NCI-H748 (cell line): ENCODE data around the gene FLII.
A peak's percentile ranks its signal among the peaks of the same experiment; 100 is the strongest.

Source experiments
- DNase-seq: peaks from one replicate; lab custom pipeline; 2025; ENCODE audit not compliant: unreplicated experiment; lab: John Stamatoyannopoulos, UW

FLII gene

DNA sequence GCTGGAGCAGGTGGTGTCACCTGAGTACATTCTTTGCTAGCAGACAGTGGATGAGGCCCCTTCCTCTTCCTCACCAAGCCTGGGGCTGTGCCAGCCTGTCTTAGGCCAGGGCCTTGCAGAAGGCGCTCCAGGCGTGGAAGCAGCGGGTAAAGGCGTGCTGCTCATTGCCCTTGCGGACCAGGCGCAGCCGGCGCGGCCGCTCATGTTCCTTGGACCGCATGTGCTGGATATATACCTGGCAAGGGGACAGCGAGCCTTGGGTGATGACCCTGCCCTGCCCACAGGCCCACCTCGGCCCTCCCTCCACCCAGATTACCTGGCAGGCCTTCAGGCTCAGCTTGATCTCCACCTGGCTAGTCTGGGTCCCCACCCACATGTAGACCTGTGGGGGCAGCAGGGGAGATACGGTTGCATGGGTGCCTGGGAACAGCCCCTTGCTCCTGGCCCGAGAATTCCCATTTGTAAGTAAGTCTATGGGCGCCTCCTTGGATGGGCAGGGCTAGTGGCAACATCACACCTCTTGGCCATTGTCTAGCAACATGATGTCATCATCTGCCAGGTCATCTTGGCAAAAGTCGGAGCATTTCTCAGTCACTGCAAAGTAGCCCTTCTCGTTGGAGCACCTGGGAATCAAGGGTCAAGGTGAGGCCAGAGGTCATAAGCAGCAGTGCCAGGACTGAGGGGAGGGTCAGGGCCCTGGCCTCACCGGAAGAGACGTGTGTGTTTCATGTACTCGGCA, 13.3 kb downstream of the FLII start:
- DNase-seq: no peak

- DNase-seq: no peak
Measured at GRCh38 chr17:18241229-18241871, 17.2 kb downstream of the FLII start.

GRCh38 chr17:18240449-18240848, 18.1 kb downstream of the FLII start:
- no peak for DNase-seq

DNA sequence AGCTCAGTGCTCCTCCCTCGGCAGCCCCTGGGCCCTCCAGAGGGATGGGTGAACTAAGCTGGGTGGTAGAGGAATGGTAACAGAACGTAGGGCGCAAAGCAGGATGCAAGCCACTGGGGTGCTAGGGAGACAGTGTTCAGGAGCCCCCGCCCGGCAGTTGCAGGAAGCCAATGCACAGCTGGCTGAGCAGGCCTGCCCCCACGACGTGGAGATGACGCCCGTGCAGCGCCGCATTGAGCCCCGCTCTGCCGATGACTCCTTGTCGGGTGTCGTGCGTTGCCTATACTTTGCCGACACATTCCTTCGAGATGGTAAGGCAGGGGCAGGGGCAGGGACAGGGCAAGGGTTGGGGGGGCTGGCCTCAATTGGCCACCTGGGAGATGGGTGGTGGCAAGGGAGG, 20.2 kb downstream of the FLII start:
- no peak for DNase-seq

GRCh38 chr17:18237461-18237860, 21.1 kb downstream of the FLII start:
- DNase-seq: no peak

- no peak for DNase-seq
Measured at GRCh38 chr17:18236494-18236893, 22.0 kb downstream of the FLII start.

DNA sequence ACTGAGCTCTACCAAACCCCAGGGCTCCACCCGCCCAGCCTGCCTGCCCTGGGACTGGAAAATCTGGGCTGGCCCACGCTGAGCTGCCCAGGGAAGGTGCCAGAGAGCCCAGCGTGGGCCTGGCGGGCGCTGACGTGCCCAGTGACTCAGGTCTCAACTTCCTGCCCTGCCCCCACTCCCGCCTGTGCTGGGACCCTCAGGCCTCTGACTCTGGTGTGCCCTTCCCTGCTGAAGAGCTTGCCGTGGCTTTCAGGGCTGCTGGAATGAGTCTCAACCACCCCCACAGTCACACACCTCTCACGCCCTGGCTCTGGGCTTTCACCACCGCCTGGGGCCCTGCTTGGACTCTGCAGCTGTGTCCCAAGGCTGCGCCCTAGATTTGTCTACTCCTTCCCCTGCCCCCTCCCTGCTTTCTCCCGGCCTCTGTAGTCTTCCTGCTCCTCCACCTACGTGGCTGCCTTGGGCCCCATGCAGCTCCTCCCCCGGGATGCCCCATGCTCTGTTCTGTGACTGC, 22.7 kb downstream of the FLII start:
- no peak for DNase-seq

GRCh38 chr17:18234853-18235380, 23.6 kb downstream of the FLII start:
- no peak for DNase-seq

- no peak for DNase-seq
Measured at GRCh38 chr17:18233803-18234518, 24.6 kb downstream of the FLII start.

DNA sequence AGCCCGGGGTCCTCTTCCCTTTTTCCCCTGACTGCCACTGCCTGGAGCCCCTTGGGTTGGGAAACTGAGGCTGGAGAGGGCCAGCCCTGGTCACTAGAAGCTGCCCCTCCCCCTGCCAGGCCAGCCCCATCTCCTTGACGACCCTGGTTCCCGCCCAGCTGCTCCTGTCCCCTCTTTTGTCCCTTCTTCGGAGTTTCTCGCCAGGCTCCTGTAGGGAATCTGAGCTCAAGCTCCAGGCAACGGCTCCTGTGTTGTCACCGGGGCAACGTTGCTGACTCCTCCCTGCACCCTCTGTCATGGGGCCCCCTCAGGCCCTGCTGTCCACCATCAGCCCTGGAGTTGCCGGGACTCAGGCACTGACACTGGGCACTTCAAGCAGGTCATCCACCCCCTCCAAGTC, 27.4 kb downstream of the FLII start:
- DNase-seq: no peak

- no peak for DNase-seq
Measured at GRCh38 chr17:18230288-18231141, 28.0 kb downstream of the FLII start.

GRCh38 chr17:18229771-18230170, 28.8 kb downstream of the FLII start:
- no peak for DNase-seq

DNA sequence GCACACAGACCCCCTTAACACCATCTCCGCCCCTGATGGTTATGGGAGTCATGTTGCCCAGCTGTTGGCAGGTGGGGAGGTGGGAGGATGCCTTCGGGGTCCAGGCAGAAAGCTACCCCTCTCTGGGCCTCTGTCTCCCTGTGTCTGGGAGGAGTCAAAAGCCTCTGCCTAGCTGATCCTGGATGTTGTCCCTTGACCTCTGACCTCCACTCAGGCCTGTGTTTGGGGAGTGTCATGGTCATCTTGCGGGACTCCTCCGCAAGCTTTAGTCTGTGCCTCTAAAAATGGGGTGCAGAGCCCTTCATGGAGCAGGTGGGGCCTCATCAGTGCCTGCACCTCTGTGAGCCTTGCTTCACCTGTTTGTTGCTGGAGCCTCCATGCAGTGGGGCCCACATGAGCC, 29.3 kb downstream of the FLII start:
- DNase-seq: no peak

DNA sequence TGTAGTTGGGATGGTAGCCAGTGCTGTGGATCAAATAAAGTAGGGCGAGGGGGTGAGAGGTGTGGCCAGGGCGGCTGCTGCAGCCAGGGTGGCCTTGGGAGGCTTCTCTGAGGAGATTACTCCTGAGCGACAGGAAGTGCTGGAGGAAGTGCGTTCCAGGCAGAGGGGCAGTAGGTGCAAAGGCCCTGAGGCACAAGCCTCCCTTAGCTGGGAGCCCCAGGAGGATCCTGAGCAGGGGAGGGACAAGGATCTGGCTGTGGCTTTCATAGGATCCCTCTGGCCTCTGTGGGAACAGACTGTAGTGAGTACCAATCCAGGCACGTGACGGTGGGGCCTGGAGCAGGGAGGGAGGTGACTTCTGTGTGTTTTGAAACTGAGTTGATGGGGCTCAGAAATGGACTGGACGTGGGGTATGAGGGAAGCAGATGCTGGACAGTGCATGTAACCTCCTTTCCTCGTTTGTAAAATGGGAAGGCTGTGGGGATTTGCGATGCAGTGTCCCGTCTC, 30.3 kb downstream of the FLII start:
- no peak for DNase-seq

DNA sequence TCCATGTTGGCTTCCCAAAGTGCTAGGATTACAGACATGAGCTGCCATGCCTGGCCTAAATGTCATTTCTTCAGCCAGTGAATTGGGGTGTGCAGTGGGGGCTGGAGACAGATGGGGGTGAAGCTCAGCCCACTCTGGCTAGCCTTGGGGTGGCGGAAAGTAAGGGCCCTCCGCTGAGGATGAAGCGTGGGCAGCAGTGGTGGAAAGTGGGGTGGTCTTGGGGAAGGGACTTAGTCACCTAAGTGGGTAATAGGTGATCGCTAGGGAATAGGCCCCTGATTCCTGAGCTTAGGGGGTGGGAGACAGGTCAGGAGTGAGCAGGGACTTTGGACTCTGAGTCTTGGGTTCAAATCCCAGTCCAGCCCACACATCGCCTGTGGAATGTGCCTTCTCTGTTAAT, 30.9 kb downstream of the FLII start:
- no peak for DNase-seq

GRCh38 chr17:18226284-18226945, 32.1 kb downstream of the FLII start:
- DNase-seq: no peak

DNA sequence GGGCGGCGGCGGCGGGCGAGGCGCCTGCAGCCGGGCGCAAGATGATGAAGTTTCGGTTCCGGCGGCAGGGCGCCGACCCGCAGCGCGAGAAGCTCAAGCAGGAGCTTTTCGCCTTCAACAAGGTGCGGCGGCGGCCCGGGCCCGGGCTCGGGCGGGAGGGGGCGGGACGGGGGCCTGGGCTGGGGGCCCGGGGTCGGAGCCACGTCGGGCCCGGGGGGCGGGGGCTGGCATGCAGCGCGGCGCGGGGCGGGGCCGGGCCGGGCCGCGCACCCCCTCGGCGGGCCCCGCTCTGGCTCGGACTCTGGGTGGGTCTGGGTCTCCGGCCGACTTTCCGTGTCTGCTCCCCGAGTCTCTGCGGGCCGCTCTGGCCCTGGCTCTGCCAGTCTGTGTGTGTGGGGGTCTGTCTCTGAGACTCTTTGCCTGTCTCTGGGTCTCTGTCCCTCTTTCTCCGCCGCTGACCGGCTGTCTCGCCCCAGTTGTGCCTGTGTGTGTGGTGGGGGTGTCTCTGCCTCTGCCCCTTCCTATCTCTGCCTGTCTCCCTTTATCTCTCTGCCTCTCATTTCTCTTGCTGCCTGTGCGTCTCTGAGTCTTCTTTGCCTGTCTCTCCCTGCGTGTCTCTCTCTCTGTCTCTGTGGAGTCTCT, 32.8 kb downstream of the FLII start:
- DNase-seq: peak; percentile 64

GRCh38 chr17:18225121-18225641, 33.4 kb downstream of the FLII start, which contains the start of gene LLGL1:
Gene LLGL1 (plus strand): TSS chr17:18225635. CDS start chr17:18225683, 48 bp downstream.
- peak; percentile 98 for DNase-seq
